Activated gamma-delta T cell (primary cell): Measurements from ENCODE around the gene TMEM171.

Experiments
- DNase-seq: peaks from one replicate; lab custom pipeline; 2025; lab: John Stamatoyannopoulos, UW
- total RNA-seq, 2 donors: gene quantifications; one replicate each; lab custom pipeline; 2026; lab: John Stamatoyannopoulos, UW

TMEM171 gene, protein sequence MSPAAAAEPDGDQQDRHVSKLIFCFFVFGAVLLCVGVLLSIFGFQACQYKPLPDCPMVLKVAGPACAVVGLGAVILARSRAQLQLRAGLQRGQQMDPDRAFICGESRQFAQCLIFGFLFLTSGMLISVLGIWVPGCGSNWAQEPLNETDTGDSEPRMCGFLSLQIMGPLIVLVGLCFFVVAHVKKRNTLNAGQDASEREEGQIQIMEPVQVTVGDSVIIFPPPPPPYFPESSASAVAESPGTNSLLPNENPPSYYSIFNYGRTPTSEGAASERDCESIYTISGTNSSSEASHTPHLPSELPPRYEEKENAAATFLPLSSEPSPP
- total RNA-seq, result 0 to 0.83 reads per million in 2 donors

DNA sequence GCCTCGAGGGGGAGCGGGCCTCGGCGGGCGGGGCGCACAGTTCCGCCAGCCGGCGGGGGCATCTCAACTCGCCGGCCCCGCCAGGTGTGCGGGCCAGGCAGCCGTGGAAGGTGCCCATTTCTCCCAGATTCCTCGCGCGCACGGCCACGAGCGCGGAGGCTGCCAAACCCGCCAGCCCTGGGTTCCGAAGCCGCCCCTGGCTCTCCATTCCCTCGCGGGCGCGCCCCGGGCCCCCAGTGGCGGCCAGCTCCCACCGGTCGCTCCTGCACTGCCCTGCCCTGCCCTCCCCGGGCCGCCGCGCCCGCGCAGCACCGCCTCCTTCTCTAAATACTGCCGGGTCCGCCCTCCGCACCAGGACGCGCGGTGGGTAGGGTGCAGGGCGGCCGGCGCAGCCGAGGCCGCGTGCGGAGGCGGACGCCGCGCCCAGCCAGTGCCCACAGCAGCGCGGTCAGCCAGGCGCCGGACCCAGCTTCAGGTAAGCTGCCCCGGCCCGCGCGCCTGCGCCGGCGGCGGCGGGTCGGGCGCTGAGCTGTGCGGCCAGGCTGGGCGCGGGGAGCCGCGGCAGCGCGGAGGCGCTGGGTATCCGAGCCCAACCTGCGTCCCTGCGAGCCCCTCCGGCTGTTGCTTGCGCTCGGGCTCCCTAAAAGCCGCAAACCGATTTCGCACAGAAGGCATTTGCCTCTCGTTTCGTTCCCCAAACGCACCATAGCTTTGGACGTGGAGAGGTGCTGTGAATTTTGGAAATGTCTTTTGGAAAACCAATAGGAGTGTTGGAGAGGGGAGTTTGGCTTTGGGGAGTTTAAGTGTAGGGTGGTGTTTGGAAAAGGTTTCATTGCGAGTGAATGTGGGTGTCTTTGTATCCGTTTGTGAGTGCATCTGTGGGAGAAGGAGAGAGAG, at the start of gene TMEM171:
TSS of gene TMEM171 (plus strand) at position 354 of the 897 bp plus-strand sequence. CDS start 2,799 bp downstream, outside the sequence.
- no peak for DNase-seq

DNA sequence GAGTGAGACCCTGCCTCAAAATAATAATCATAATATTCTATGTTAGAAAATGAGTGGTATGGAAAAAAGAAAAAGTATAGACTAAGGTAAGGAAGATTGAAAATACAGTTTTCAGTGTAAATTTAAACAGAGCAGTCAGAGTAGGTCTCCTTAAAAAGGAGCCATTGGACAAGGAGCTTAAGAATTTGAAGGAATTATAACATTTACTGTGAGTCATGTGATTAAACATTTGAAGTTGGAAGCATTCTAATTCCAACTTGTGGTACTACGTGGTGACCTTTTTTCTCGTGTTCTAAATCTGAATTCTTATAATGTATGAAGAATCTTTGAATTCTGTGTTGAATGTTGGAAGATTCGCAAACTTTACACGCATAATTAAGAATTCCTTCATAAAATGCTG, 39.3 kb upstream of the TMEM171 start:
- DNase-seq, result no peak

DNA sequence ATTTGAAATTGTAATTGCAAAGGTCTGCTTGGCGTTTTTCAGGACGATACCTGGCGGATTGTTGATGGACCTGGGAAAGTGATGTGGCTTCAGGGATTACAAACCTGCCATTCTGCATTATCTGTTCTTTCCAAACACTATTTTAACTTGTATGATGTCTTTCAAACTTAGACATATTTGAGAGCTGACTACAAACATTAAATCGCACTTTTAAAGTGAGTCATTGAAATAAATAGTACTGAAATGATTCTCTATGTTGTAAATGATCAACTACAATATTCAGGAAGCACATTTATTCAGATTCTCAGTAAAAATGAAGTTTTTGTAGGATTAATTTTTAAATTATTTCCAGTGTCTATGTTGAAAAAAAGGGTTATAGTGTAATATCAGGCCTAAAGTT, 32.3 kb upstream of the TMEM171 start:
- no peak for DNase-seq

DNA sequence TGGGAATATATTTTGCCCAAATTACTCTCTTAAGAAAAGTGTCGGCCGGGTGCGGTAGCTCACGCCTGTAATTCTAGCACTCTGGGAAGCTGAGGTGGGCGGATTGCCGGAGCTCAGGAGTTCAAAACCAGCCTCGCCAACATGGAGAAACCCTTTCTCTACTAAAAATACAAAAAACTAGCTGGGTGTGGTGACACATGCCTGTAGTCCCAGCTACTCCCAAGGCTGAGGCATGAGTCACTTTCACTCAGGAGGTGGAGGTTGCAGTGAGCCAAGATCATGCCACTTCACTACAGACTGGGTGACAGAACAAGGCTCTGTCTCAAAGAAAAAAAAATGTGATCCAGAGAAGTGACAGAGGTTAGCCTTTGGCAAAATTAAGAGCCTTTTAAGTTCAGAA, 26.4 kb upstream of the TMEM171 start:
- no peak for DNase-seq

DNA sequence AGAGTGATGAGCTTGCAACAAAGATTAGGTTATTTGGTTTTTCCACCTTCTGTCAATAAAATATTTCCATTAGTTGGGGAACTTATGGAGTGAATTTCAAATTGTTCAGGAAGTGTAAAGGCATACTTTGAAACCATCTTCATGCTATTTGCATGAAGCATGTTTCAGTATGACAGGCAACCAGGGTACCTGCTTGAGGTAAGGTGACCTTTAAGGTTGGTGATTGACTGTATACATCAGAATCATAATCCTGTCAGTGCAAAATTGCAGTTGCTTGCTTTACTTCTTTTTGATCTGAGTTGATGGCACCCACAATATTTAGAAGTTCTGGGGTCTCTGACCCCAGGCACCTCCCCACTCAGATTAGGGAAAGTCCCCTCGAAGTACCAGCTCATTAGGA, 26.0 kb upstream of the TMEM171 start:
- DNase-seq, result no peak

DNA sequence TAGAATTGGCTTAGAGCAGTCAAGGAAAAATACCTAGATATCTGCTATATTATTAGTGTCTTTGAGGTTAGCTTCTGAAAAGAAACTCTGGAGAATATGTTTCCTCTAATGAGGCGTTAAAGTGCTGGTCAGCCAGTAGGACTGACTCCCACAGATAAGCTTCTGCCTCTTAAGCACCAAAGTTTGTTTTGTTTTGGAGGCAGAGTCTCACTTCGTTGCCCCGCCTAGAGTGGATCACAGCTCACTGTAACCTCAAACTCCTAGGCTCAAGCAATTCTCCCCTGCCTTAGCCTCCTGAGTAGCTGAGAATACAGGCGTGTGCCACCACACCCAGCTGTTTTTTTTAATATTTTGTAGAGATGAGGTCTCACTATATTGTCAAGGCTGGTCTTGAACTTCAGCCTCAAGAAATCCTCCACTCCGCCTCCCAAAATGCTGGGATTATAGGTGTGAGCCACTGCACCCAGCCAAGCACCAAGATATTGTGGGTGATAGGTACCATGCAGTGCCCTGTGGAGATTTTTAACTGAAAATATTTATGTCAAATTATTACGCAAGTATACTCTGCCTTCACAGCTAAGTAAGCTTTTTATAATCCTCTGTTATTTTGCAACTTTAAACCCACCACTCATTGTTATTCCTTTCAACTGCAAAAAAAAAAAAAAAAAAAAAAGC, 24.7 kb upstream of the TMEM171 start:
- DNase-seq, result no peak

DNA sequence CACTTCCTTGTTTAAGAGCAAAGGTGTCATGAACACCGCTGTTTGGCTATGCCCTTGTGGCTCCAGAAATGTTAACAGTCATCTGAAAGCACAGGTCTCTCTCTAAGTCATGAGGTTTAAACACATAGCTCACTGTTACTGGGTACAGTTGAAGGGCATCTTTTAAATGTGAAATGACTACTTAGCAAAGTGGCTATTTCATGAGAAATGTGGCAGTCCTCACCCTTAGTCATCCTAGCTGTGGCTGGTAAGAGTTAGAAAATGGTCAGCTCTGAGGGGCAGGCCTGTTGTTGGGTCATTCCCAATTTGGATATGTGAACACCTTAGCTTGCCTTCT, 24.2 kb upstream of the TMEM171 start:
- DNase-seq, result no peak

DNA sequence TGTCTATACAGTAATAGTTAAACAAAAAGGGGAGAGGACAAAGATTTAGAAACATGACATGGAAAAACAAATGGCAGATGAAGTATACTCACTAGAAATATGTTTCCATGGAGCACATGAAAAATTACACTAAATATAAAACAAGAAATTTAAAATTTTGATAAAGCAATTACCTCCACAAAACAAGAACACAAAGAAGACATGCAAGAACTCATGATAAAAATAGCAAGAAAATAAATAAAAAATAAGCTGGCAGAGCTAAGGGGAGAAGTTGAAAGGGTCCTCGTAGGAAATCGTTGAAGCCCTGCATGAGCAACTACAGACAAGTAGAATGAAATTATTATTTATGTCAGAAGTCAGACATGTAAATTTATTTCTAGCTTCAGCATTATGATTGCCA, 22.6 kb upstream of the TMEM171 start:
- DNase-seq, result no peak

DNA sequence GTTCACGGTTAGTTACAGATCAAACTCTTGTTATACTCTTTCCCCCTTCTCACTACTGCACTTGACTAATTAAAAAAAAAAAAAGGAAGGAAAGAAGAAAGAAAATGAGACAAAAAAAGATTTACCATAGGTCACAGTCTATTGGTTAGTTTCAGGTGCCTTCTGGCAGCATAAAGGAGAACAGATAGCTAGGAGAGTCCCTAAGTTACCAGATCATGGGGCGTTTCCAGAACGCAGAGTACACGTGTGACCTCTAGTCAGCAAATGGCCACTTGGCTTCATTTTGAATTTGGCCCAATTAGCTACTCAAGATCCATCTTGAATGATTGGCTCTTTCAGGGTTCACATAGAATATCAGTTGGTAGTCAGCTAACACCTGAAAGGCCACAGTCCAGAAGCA, 20.3 kb upstream of the TMEM171 start:
- DNase-seq, result no peak

DNA sequence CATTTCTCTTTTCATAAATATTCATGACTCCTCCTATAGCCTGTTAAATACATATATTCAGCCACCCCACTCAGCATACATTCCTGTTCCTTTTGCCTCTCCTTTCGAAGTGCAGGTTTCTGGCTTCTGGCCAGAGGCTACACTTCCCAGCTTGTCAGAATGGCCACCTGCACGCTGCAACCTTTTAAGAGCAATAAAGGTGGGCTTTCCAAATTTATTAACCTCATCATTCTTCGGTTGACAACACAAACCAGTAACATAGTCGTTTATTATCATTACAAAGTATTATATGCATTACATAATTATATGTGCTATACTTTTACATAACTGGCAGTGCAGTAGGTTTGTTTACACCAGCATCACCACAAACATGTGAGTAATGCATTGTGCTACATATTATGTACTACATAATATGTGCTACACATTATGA, 16.5 kb upstream of the TMEM171 start:
- DNase-seq, result no peak

DNA sequence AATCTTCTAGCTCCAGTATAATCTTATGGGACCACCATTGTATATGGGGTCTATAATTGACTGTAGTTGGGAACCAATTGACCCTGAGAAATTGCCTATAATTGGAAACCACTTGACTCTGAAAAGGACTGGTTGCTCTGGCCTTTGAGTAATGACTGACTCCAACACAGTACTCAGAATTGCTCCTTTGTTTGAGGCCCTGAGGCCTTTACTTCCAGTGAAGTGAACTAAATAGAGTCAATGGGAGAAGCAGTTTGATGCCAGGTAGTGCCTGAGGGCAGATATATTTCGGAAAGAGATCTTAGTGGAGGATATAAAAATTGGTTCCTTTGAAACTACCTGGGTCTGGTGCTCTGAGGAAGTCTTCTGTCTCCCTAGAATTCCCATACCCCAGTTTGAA, 16.0 kb upstream of the TMEM171 start:
- DNase-seq, result no peak

DNA sequence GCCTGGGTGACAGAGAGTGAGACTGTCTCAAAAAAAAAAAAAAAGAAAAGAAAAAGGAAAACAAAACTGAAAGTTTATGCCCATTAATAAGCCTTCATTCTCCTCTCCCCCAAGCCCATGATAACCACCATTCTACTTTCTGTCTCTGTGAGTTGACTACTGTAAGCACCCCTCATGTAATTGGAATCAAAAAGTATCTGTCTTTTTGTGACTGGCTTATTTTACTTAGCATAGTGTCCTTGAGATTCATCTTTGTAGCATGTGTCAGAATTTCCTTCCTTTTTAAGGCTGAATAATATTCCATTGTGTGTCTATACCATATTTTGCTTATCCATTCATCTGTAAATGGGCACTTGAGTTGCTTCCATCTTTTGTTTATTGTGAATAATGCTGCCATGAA, 14.0 kb upstream of the TMEM171 start:
- DNase-seq, result no peak

DNA sequence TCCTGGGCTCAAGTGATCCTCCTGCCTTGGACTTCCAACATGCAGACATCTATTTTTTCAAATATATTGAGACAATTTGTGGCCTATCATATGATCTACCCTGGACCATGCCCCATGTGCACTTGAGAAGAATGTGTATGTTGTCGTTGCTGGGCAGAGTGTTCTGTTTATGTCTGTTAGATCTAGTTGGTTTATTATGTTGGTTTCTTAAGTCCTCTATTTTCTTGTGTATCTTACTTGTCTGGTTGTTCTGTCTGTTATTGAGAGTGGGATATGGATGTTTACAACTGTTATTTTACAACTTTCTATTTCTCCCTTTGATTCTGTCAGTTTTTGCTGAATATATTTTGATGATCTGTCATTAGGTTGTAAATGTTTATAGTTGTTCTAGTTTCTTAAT, 10.2 kb upstream of the TMEM171 start:
- DNase-seq, result no peak

DNA sequence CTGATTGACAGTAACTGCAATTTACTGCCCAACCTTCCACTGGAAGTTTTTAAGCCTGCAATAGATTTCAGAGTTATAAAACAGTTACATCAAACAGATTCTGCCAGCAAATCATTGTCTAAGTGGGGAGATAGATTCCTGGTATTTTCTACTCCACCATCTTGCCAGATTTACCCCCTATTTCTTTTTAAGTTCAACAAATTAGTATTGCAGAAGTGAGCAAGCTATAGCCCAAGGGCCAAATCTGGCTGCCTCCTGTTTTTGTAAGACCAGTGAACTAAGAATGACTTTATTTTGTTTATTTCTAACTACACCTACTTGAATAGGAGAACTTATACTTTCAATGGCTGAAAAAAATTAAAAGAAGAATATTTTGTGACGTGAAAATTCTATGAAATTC, 8.8 kb upstream of the TMEM171 start:
- no peak for DNase-seq

DNA sequence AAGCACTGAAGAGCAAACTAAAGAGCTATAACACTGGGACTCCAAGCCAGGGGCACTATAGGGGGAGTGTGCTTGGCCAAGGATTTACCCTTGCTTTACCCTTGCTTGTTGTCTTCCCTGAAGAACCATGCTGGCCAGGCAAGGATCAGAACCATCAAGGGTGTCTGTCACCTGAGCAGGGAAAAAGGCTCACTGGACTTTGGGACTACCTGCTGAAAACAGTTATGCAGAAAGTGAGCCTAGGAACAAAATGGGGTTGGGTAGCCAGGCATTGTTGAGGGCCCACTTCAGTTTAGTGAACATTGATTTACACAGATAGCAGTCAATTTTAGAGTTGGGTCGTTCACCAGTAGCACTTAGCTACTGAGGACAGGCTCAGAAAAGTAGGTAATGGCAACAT, 8.0 kb upstream of the TMEM171 start:
- no peak for DNase-seq

DNA sequence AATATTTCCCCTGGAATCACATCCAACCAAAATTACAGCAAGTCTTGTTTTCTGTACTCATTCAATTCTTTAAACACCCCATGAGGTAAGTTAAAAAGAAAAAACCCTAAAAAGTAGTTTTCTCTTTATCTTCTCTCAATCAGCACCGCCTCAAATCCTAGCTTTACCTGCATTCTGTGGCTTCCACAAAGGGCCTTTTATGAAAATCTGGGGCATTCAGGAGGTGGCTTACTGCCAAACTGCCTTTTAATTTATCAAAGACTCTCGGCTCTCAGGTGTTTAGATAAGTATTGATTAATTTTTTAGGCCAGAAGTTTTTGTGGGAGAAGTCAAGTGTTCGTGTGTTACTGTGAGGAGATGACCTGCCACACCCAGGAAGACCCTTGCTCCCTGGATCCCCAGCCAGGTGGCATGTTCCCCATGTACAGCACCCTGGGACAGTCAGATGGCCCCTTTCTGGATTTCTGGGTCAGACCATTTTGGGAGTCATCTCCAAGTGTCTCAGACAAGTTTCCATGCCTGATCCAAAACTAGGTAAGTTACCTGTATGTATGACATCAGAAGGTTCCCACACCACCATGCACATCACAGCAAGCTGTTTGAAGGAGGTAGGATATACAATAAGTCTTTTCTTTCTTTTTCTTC, 6.2 kb upstream of the TMEM171 start:
- DNase-seq, result no peak

DNA sequence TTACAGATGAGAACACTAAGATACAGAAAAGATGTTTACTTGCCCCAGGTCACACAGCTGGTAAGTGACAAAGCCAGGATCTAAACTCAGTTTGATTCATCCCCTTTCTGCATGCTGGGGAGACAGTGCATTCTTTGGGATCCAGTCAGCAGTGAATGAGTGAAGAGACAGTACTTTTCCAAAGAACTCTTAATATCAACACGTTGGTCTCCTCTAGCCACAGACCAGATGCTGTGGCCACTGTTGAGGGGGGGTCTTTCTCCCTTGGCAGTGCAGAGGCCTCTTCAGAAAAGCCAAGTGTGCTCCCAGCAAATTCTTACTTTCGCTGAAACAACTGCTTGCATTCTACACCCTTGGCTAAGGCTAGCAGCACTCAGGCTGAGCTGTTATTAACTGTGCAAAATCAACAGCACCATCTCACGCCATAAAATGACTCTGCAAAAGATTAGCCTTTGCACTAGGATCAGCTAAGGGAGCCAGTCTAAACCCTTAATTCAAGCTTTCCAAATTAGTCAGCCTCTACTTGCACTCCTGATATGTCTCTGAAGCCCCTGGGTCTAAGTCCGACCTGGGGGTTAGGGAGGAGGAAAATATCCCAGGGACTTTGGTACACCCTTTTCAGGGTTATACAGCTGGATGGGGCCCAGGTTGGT, 4.8 kb upstream of the TMEM171 start:
- no peak for DNase-seq

DNA sequence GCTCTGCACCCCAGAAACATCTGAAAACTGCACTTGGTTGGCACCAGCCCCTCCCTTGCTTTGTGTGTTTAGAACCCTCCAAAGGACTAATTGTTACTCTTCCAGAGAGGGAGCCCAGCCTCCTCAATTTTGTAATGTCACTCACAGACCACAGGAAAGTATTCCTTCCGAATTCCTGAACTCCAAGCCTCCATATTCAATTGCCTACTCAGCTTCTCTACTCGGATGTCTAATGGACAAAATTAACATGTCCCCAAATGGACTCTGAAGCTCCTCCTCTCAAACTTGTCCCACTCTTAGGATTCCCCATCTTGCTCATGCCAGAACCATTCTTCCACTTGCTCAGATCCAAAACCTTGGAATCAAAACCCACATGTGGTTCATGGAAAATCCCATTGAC, 3.9 kb upstream of the TMEM171 start:
- DNase-seq, result no peak

DNA sequence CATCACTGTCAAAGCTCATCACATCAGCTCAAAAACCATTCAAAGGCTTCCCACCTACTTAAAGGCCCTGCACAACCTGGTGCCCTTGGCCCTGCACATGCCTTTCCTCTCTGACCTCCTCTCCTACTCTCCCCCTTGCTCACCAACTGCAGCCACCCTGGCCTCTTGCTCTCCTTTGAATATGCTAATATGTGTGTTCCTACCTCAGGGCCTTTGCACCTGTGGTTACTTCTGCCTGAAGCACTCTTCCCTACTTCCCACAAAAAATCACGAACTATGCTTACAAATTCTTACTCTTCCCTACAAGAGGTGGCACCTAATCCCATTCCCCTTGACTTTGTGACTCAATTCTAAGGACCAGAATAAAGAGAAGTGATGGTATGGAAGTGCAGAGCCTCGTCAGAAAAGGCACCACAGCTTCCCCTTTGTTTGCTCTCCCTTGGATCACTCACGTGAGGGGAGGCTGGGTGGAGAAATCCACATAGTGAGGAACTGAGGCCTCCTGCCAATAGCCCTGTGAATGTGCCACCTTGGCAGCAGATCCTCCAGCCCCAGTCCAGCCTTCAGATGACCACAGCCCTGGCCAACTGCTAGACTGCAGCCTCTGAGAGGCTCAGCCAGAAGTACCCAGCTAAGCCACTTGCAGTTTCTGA, 3.2 kb upstream of the TMEM171 start:
- DNase-seq, result no peak

DNA sequence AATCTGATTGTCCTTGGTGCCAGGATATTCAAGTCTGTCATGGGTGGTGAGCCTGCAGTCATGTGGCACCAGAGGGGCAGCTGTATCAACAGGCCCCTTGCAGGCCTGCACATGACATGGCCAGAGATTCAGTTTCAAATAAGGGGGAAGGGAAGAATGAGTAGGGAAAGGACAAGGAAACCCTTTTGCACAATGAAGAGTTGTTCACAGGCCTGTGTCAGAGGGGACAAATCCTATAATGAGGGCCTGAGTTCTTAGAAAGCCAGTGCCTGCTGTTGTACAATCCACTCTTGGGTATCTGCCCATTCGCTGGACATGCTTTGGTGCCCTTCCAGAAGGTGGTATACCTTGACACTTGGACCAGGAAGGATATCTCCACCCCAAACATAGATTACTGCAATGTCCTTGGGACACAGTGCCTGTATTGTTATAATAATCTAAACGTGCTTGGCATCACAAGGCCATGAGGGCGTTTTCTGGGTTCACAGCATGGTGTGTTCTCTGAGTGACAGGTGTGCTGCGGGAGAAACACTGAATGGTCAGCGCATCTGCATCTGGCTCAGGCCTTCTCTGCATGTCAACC, 1.9 kb upstream of the TMEM171 start:
- no peak for DNase-seq
